Thyroid gland (tissue), 4 donors: ENCODE data around the gene WDR7. TPM values are rescaled to one million over a fixed set of nuclear protein-coding genes. Genes with fewer than 3 reads are reported as not detected.

ENCODE experiments used
- DNase-seq, 2 donors: peaks; one replicate each; pipeline ENCODE4 v3.0.0-alpha.2; 2019
- H3K27ac ChIP-seq, 3 donors: fragments of 200-600 bp; sonication (generic); 1 replicate in 2 of 3; 2 replicates in 1 of 3; pipeline ENCODE4 v1.5.1; 2016 to 2019; ENCODE audit warnings: mild to moderate bottlenecking in 1 of 3, moderate library complexity in 1 of 3
- H3K27me3 ChIP-seq: fragments of 200-600 bp; sonication (generic); one replicate; pipeline ENCODE4 v1.5.1; 2019
- H3K36me3 ChIP-seq, 2 donors: fragments of 200-600 bp; sonication (generic); one replicate each; pipeline ENCODE4 v1.5.1; 2016 to 2019
- H3K4me1 ChIP-seq, 2 donors: fragments of 200-600 bp; sonication (generic); one replicate each; pipeline ENCODE4 v1.5.1; 2017 to 2019
- H3K4me3 ChIP-seq, 3 donors: fragments of 200-600 bp; sonication (generic); replicated peaks in 1 of 3; 1 replicate in 2 of 3; 2 replicates in 1 of 3; pipeline ENCODE4 v1.5.1; 2016; ENCODE audit warnings: mild to moderate bottlenecking in 1 of 3
- H3K9me3 ChIP-seq: fragments of 200-600 bp; sonication (generic); one replicate; pipeline ENCODE4 v1.5.1; 2017
- CTCF ChIP-seq, 6 experiments: fragments of 200-600 bp in 3 of 6; fragments of 450-650 bp in 3 of 6; sonication (generic) in 3 of 6; IDR thresholded peaks; one replicate each; pipeline ENCODE4 v1.5.1; 2016 to 2019; ENCODE audit warnings: antibody characterized with exemption in 6 of 6, mild to moderate bottlenecking in 2 of 6, inconsistent platforms in 1 of 6, moderate library complexity in 1 of 6
- POLR2A ChIP-seq, 2 donors: fragments of 450-650 bp; IDR thresholded peaks; one replicate each; pipeline ENCODE4 v1.6.1; 2017; ENCODE audit warnings: antibody characterized with exemption in 2 of 2, mild to moderate bottlenecking in 2 of 2, moderate library complexity in 1 of 2
- WGBS, 2 donors: methylation state at CpG; one replicate each; pipeline ENCODE4 v1.1.5; 2017; 5-methylcytosine and 5-hydroxymethylcytosine counted together
- intact Hi-C: fragments of 100-400 bp; cut with DNase I; formaldehyde crosslinking; loops from one replicate; pipeline ENCODE4 v1.15.1; 2023
- total RNA-seq, 4 donors: library from RNA; depleted of rRNA; stranded (reverse); fragments of >200 nt; gene quantifications; one replicate each; pipeline ENCODE4 v1.2.3, GENCODE V29; 2016

WDR7 gene
- total RNA-seq, 4 donors from 2014 or later: 42.0 to 88.8 (median 49.6) TPM

GRCh38 chr18:56738184-56738583, 87.0 kb downstream of the WDR7 start:
- Histone ChIP-seq H3K27ac (no peak overlapping the region), H3K27me3 (no peaks in the 10 kb centered on the region), H3K36me3 (no peaks in the 10 kb centered on the region), H3K4me3 (no peak overlapping the region), H3K9me3 (no peaks in the 10 kb centered on the region), H3K4me1 (no peaks in the 10 kb centered on the region)
- TF ChIP-seq POLR2A (IDR thresholded peaks at IDR 0.05) (no peak), CTCF (IDR thresholded peaks at IDR 0.05) (no peak)
- intact Hi-C loops: no loop called here
- no peak for DNase-seq
- whole genome bisulfite sequencing, 2 donors: 91% methylated on average over 5 of the region's 5 CpGs

- Histone ChIP-seq H3K9me3 (no peaks in the 10 kb centered on the region), H3K27me3 (no peaks in the 10 kb centered on the region), H3K36me3 (no peaks in the 10 kb centered on the region), H3K4me3 (no peak overlapping the region), H3K4me1 (no peaks in the 10 kb centered on the region), H3K27ac (no peak overlapping the region)
- 93 to 98% methylated on average over 2 of the region's 2 CpGs for whole genome bisulfite sequencing, 2 donors
- TF ChIP-seq POLR2A (IDR thresholded peaks at IDR 0.05): no peak
- TF ChIP-seq CTCF (IDR thresholded peaks at IDR 0.05): no peak
- intact Hi-C loops: no loop called here
- no peak for DNase-seq
These were observed 88.6 kb downstream of the WDR7 start for GRCh38 chr18:56739731-56740130.

DNA sequence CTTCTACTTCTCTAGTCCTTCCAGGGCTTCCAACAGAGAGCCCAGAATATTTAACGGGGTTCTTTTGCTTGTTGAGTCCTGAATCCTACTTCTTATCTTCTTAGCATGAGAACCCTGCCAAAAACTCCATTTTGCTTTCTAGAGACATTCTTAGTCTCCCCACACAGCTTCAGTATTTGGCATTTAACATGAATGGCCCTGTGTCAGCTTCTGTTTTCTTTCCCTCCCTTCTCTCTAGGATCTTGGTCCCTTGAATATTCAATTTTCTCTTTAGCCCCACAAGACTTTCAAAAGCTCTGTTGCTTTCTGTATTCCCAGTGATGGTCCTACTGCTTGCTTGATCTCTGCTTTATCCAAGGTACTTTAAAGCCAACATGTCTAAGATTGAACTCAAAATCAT, 89.5 kb downstream of the WDR7 start:
- H3K36me3 ChIP-seq: no peaks in the 10 kb centered on the region
- no peaks in the 10 kb centered on the region for H3K9me3 ChIP-seq
- no peak for DNase-seq
- no peak for TF ChIP-seq POLR2A (IDR thresholded peaks at IDR 0.05)
- TF ChIP-seq CTCF (IDR thresholded peaks at IDR 0.05): no peak
- H3K27me3 ChIP-seq: no peaks in the 10 kb centered on the region
- intact Hi-C loops: no loop called here
- no peak overlapping the region for H3K4me3 ChIP-seq
- H3K27ac ChIP-seq: no peak overlapping the region
- 75 to 76% methylated on average over 1 of the region's 1 CpG for WGBS, 2 donors
- no peaks in the 10 kb centered on the region for H3K4me1 ChIP-seq

GRCh38 chr18:56741685-56742084, 90.5 kb downstream of the WDR7 start:
- Histone ChIP-seq H3K36me3 (no peaks in the 10 kb centered on the region), H3K9me3 (no peaks in the 10 kb centered on the region), H3K27me3 (no peaks in the 10 kb centered on the region), H3K4me1 (no peaks in the 10 kb centered on the region), H3K4me3 (no peak overlapping the region), H3K27ac (no peak overlapping the region)
- intact Hi-C loops: no loop called here
- no peak for TF ChIP-seq CTCF (IDR thresholded peaks at IDR 0.05)
- TF ChIP-seq POLR2A (IDR thresholded peaks at IDR 0.05): no peak
- DNase-seq: no peak
- WGBS, 2 donors: 96 to 100% methylated on average over 1 of the region's 1 CpG

DNA sequence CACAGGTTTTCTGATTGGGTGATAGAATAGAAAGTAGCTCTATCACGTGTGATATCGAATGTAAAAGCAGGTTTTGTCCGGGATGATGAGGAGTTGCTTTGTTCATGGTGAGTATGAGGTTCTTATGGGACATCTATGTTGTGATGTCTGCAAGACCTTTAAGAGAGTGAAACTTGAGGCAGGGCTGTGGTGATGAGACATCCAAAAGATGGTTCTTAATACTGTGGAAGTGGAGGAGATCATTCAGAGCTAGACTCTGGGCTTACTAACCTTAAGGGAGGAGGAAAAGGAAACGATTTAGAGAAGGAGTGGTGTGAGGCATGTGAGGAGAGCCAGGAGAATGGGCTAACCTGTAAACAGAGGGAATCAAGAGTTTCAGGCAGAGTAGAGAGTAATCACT, 92.0 kb downstream of the WDR7 start:
- WGBS, 2 donors: 92 to 93% methylated on average over 4 of the region's 4 CpGs
- no peaks in the 10 kb centered on the region for H3K4me1 ChIP-seq
- H3K27me3 ChIP-seq: no peaks in the 10 kb centered on the region
- TF ChIP-seq CTCF (IDR thresholded peaks at IDR 0.05): no peak
- no peak for TF ChIP-seq POLR2A (IDR thresholded peaks at IDR 0.05)
- H3K9me3 ChIP-seq: no peaks in the 10 kb centered on the region
- no peak overlapping the region for H3K27ac ChIP-seq
- no peak for DNase-seq
- intact Hi-C loops: no loop called here
- H3K36me3 ChIP-seq: no peaks in the 10 kb centered on the region
- no peak overlapping the region for H3K4me3 ChIP-seq
